Measurements from ENCODE around the gene GRID1. TPM values are rescaled to one million over a fixed set of nuclear protein-coding genes. Genes with fewer than 3 reads are reported as not detected.

The GRID1 gene
- total RNA-seq, 4 donors from 2014 or later: 1.4 to 4.9 (median 2.0) TPM

DNA sequence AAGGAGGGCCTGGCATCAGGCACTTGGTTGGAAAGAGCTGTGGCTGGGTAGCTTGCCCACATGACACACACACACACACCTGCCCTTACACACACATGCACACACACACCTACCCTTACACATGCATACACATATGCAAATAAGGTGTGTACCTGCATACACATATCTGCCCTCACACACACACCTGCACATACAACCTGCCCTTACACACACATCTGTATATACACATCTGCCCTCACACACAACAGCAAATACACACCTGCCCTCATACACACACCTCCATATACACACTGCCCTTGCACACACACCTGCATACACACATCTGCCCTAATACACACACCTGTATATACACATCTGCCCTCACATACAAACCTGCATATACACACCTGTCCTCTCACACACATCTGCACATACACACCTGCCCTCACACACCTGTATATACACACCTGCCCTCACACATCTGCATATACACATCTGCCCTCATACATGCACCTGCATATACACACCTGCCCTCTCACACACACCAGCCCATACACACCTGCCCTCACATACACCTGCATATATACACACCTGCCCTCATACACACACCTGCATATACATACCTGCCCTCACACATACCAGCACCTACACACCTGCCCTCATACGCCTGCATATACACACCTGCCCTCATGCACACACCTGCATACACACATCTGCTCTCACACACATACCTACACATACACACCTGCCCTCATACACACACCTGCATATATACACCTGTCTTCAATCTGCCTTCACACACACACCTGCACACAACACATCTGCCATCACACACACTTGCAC is 82.9 kb downstream of the GRID1 start:
- TF ChIP-seq, protein P1, sequence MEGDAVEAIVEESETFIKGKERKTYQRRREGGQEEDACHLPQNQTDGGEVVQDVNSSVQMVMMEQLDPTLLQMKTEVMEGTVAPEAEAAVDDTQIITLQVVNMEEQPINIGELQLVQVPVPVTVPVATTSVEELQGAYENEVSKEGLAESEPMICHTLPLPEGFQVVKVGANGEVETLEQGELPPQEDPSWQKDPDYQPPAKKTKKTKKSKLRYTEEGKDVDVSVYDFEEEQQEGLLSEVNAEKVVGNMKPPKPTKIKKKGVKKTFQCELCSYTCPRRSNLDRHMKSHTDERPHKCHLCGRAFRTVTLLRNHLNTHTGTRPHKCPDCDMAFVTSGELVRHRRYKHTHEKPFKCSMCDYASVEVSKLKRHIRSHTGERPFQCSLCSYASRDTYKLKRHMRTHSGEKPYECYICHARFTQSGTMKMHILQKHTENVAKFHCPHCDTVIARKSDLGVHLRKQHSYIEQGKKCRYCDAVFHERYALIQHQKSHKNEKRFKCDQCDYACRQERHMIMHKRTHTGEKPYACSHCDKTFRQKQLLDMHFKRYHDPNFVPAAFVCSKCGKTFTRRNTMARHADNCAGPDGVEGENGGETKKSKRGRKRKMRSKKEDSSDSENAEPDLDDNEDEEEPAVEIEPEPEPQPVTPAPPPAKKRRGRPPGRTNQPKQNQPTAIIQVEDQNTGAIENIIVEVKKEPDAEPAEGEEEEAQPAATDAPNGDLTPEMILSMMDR (IDR thresholded peaks at IDR 0.05): no peak
- intact Hi-C loops (cut with DNase I; ENCODE audit: low total_unique reads): no loop called here
- peak in 1 of 2 donors; percentile 17 for DNase-seq (ENCODE audit: low spot score in 2 of 2)
- WGBS, 2 donors: 68 to 84% methylated on average over 1 of the region's 1 CpG
- no peak overlapping the region for H3K4me3 ChIP-seq (ENCODE audit: low read depth, poor library complexity, severe bottlenecking)

DNA sequence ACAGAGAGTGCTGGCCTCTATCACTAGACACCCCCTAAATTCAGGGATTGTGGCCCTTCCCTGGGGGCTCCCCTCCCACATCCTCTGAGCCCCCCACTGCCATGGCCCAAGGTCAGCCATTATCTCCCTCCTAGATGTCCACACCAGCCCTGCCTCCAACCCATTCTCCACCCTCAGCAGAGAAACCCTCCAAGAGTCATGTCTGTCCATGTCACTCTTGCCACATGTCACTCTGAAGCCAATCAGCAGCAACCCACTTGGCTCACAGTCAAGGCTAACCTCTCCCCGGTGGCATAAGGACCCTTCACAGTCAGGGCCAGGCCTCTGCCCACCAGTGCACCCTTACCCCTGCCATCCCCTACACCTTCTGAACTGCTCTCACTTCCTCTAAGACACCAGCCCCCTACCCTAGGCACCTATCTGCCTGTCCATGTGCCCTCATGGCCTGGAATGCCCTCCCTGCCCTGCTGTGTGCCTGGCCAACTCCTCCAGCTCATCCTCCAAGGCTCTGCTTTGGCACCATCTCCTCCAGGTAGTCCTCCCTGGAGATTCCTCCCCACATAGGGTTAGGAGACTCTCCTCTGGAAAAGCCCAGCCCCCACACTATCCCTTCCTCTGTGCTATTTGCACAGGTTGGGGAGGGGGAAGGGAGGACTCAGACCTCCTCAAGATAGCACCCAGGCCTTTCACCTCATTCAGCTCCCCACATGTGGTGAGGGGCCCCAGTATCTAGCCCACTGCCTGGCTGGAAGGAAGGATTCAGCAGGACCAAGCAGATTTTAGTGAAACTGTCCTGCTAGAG is 83.7 kb downstream of the GRID1 start:
- intact Hi-C loops (cut with DNase I; ENCODE audit: low total_unique reads): no loop called here
- peak in 1 of 2 donors; percentile 54 for DNase-seq (ENCODE audit: low spot score in 2 of 2)
- TF ChIP-seq POLR2A (IDR thresholded peaks at IDR 0.05): no peak
- TF ChIP-seq, protein P1 (IDR thresholded peaks at IDR 0.05): no peak
- 78 to 90% methylated on average over 1 of the region's 1 CpG for WGBS, 2 donors
- no peak overlapping the region for H3K4me3 ChIP-seq (ENCODE audit: low read depth, poor library complexity, severe bottlenecking)

DNA sequence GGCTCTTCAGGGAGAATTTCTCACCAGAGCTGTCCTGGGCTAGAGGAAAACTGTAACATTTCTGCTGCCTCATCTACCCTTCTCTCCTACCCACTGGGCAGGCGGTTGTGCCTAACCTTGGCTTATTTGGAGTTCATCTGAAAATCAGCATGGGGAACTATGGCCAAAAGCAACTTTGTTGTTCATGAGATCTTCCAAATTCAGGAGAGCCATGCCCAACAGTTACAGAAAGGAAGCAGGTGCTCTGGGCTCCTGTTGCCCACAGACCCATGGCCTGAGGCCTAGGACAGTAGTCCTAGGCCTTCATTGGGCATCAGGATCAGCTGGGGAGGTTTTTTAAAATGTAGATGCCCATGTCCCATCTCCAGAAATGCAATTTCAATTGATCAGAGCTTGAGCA is 85.2 kb downstream of the GRID1 start:
- intact Hi-C loops (cut with DNase I; ENCODE audit: low total_unique reads): no loop called here
- TF ChIP-seq POLR2A (IDR thresholded peaks at IDR 0.05): no peak
- TF ChIP-seq, protein P1 (IDR thresholded peaks at IDR 0.05): no peak
- DNase-seq (ENCODE audit: low spot score in 2 of 2): peak in 1 of 2 donors; percentile 54
- 100% methylated on average over 1 of the region's 1 CpG for WGBS, 2 donors
- H3K4me3 ChIP-seq (ENCODE audit: low read depth, poor library complexity, severe bottlenecking): no peak overlapping the region

DNA sequence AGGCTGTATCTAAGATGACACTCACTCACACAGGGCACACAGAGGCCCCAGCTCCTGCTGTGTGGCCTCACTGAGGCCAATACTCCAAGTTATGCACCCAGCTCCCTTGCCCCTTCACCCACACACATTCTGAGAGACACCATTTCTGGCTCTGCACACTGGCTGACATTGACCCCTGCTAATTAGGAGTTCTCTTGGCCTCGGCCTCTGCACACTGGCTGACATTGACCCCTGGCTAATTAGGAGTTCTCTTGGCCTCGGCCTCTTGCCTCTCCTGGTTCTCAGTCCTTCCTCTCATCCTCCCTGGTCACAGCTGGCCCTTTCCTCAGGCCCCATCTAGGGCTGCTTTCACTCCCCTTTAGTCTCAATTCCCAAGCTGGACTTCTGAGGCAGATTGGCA is 97.3 kb downstream of the GRID1 start:
- WGBS, 2 donors: 73 to 87% methylated on average over 2 of the region's 2 CpGs
- no peak overlapping the region for H3K4me3 ChIP-seq (ENCODE audit: low read depth, poor library complexity, severe bottlenecking)
- intact Hi-C loops (cut with DNase I; ENCODE audit: low total_unique reads): no loop called here
- DNase-seq (ENCODE audit: low spot score in 2 of 2): peak in 1 of 2 donors; percentile 53
- TF ChIP-seq POLR2A (IDR thresholded peaks at IDR 0.05): no peak
- TF ChIP-seq, protein P1 (IDR thresholded peaks at IDR 0.05): no peak

- WGBS, 2 donors: 85% methylated on average over 12 of the region's 12 CpGs
- intact Hi-C loops (cut with DNase I; ENCODE audit: low total_unique reads): no loop called here
- TF ChIP-seq, protein P1 (IDR thresholded peaks at IDR 0.05): no peak
- TF ChIP-seq POLR2A (IDR thresholded peaks at IDR 0.05): no peak
- H3K4me3 ChIP-seq (ENCODE audit: low read depth, poor library complexity, severe bottlenecking): no peak overlapping the region
- DNase-seq (ENCODE audit: low spot score in 2 of 2): peak in 1 of 2 donors; percentile 54
These were observed 99.1 kb downstream of the GRID1 start for GRCh38 chr10:86267286-86268195.

All from lower leg skin (tissue), 4 donors.